ENCODE results near the gene SOCS7.

DNA sequence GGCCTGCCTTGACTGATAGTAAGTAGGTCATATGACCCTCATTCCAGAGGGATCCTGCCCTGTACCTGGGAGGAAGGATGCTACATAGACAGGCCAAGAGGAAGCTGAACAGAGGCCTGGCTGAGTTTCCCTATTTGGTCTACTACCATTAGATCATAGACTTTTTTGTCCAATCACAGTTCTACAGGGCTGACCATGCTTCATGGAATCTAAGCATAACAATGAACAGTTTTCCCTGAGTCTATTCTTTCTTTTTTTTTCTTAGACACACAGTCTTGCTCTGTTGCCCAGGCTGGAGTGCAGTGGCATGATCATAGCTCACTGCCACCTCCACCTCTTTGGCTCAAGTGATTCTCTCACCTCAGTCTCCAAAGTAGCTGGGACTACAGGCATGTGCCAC lies 11.8 kb upstream of the SOCS7 start:
- TF ChIP-seq SP1 (IDR thresholded peaks at IDR 0.05; ENCODE audit: low read depth, low read length) (no peak), CTCF (IDR thresholded peaks at IDR 0.05 in 2 of 3, conservative IDR thresholded peaks at IDR 0.05 in 1 of 3; ENCODE audit: control insufficient read depth in 2 of 3, extremely low read depth in 1 of 3, insufficient read depth in 1 of 3, low read depth in 3 of 3, low read length in 3 of 3) (no peak), POLR2AphosphoS5 (IDR thresholded peaks at IDR 0.05; ENCODE audit: low read length) (no peak), YY1 (IDR thresholded peaks at IDR 0.05; ENCODE audit: low read depth, low read length) (no peak), POLR2A (IDR thresholded peaks at IDR 0.05; ENCODE audit: low read depth, low read length) (no peak), HCFC1 (IDR thresholded peaks at IDR 0.05; ENCODE audit: low read length) (no peak), BMI1 (IDR thresholded peaks at IDR 0.05; ENCODE audit: borderline replicate concordance) (no peak), EZH2 (IDR thresholded peaks at IDR 0.05; ENCODE audit: borderline replicate concordance, control insufficient read depth, low read depth, low read length) (no peak), HDAC2 (IDR thresholded peaks at IDR 0.05) (no peak), RAD21 (IDR thresholded peaks at IDR 0.05; ENCODE audit: insufficient read depth, low read depth, low read length) (no peak)
- TF ChIP-seq, protein P1, sequence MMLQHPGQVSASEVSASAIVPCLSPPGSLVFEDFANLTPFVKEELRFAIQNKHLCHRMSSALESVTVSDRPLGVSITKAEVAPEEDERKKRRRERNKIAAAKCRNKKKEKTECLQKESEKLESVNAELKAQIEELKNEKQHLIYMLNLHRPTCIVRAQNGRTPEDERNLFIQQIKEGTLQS (IDR thresholded peaks at IDR 0.05; ENCODE audit: borderline replicate concordance, extremely low read depth, low read depth, low read length): no peak

Measured in GM12878 (cell line).